Right cardiac atrium (tissue), 5 donors: Measurements from ENCODE around the gene HFM1. TPM values are rescaled to one million over a fixed set of nuclear protein-coding genes. Genes with fewer than 3 reads are reported as not detected.
"Not testable (repeated sequence)": the region's sequence is repeated elsewhere in the genome, so short reads cannot be mapped to it uniquely, and the experiment has no call there.

Experiments
- ATAC-seq, 2 donors: fragments of 200-7000 bp; cut with Tn5 transposase; one replicate each; pipeline versions ENCODE4 v1.8.0 to v1.9.1; 2020; ENCODE audit warnings: moderate library complexity in 2 of 2, mild to moderate bottlenecking in 1 of 2
- DNase-seq, 3 donors: peaks; one replicate each; pipeline ENCODE4 v3.0.0-alpha.2; 2020
- H3K27ac ChIP-seq: one replicate; pipeline ENCODE4 v1.5.1; 2013; ENCODE audit warnings: mild to moderate bottlenecking, low read length, control low read depth, moderate library complexity
- H3K27me3 ChIP-seq: one replicate; pipeline ENCODE4 v1.6.1; 2013; ENCODE audit not compliant: control insufficient read depth, insufficient read depth
- H3K4me1 ChIP-seq: one replicate; pipeline ENCODE4 v1.6.1; 2013; ENCODE audit warnings: low read length; ENCODE audit not compliant: control insufficient read depth, insufficient read depth
- H3K4me3 ChIP-seq: one replicate; pipeline ENCODE4 v1.5.1; 2013; ENCODE audit warnings: low read length, control low read depth
- H3K9me3 ChIP-seq: one replicate; pipeline ENCODE4 v1.6.1; 2013; ENCODE audit warnings: low read length; ENCODE audit not compliant: control insufficient read depth
- whole genome bisulfite sequencing: extraction: QIAGEN DNeasy Blood & Tissue Kit; methylation state at CpG from one replicate; pipeline ENCODE4 v1.1.7; 2013; 5-methylcytosine and 5-hydroxymethylcytosine counted together
- intact Hi-C, 4 donors: fragments of 100-400 bp; cut with DNase I; formaldehyde crosslinking; loops; one replicate each; pipeline versions ENCODE4 v1.11.0 to v1.14.0; 2022 to 2023
- polyA plus RNA-seq: library from polyadenylated mRNA; stranded (reverse); fragments of 200-250 nt; gene quantifications from one replicate; pipeline ENCODE4 v1.2.3, GENCODE V29; 2013
- total RNA-seq, 4 donors: library from RNA; stranded (reverse); fragmentation: NEBNext Ultra II Directional; extraction: Animal tissue kit (Norgen Biotek cat#: 25700); gene quantifications; one replicate each; pipeline ENCODE4 v1.2.1, GENCODE V29; 2021
- donor health status: healthy with polysubstance abuse.
- donor health status: DM: no; HTN: yes; CAD: no.
- donor health status: DM: no; HTN: no; CAD: no.
- donor health status: DM: no; HTN: yes; CAD: no; lungs with severe emphysema.
- donor health status: DM: yes; HTN: yes; CAD: no.

The HFM1 gene
- total and polyA plus RNA-seq, 5 donors, result 1.00 to 2.9 (median 2.3) TPM

GRCh38 chr1:91374086-91374485 is 30.6 kb downstream of the HFM1 start:
- no peak overlapping the region for H3K4me3 ChIP-seq
- no peak overlapping the region for H3K27ac ChIP-seq
- ATAC-seq (no peak), DNase-seq (no peak)
- no peaks in the 10 kb centered on the region for H3K27me3 ChIP-seq
- no peaks in the 10 kb centered on the region for H3K4me1 ChIP-seq
- H3K9me3 ChIP-seq, result no peaks in the 10 kb centered on the region
- 88% methylated on average over 1 of the region's 1 CpG for WGBS
- intact Hi-C loops, result no loop called here

- H3K9me3 ChIP-seq, H3K27me3 ChIP-seq, H3K27ac ChIP-seq, H3K4me3 ChIP-seq, intact Hi-C loops, H3K4me1 ChIP-seq, DNase-seq, ATAC-seq: not testable (repeated sequence)
- 94% methylated on average over 3 of the region's 3 CpGs for WGBS
These were observed 32.4 kb downstream of the HFM1 start for GRCh38 chr1:91372230-91372629.

DNA sequence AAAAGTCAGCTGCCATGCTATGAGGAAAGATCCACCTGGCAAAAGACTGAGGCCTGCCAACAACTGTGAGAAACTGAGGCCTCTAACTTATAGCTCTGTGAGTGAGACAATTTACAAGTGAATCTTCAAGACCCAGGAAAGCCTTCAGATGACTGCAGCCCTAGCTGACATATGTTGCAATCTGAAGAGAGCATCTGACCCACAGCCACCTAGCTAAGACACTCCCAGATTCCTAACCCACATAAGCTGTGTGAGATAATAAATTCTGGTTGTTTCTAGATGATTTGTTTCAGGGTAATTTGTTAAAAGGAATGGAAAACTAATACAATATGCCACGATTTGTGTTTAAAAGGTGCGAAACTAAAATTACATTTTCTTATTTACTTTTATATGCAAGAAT is 55.1 kb downstream of the HFM1 start:
- H3K4me3 ChIP-seq, result no peak overlapping the region
- H3K4me1 ChIP-seq, result no peaks in the 10 kb centered on the region
- no peak for DNase-seq
- 93% methylated on average over 2 of the region's 2 CpGs for WGBS
- ATAC-seq, result no peak
- no peaks in the 10 kb centered on the region for H3K9me3 ChIP-seq
- H3K27me3 ChIP-seq, result no peaks in the 10 kb centered on the region
- intact Hi-C loops, result no loop called here
- H3K27ac ChIP-seq, result no peak overlapping the region

DNA sequence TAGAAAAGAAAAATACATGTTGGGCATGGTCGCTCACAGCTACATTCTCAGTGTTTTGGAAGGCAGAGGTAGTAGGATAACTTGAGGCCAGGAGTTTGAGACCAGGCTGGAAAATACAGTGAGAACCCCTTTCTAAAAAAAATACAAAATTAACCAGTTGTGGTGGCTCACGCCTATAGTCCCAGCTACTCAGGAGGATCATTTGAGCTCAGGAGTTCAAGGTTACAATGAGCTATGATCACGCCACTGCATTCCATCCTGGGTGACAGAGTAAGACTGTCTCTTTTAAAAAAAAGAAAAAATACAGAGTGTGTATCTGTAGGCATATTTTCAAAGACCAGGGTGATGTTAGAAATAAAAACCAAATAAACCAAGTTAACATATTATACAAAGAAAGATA is 57.8 kb downstream of the HFM1 start:
- no peak for DNase-seq
- 94% methylated on average over 3 of the region's 3 CpGs for WGBS
- intact Hi-C loops, result no loop called here

GRCh38 chr1:91345395-91346005 is 59.1 kb downstream of the HFM1 start:
- ATAC-seq, result no peak
- intact Hi-C loops, result no loop called here

More for the DNA sequence above, 57.8 kb downstream of the HFM1 start:
- ATAC-seq, result no peak
- no peak overlapping the region for H3K27ac ChIP-seq
- no peak overlapping the region for H3K4me3 ChIP-seq
- no peaks in the 10 kb centered on the region for H3K9me3 ChIP-seq
- H3K4me1 ChIP-seq, result no peaks in the 10 kb centered on the region
- H3K27me3 ChIP-seq, result no peaks in the 10 kb centered on the region

DNA sequence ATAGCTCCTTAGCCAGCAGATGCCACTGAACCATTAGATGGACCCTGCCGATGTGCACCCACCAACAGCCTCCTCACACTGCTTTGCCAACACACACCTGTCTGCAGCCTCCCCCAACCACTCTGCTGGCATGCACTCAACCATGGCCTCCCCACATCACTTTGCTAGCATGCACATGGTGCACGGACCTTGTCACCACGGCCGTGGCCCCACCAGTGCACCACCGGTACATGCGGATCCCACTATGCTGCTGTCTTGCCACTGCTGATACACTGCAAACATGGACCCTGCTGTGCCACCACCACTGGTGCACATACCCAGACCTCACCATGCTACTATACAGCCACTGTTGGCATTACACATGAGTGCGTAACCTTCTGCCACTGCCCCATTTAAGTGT is 66.1 kb downstream of the HFM1 start:
- Histone ChIP-seq H3K4me3 (no peak overlapping the region), H3K27me3 (no peaks in the 10 kb centered on the region), H3K9me3 (no peaks in the 10 kb centered on the region), H3K4me1 (no peaks in the 10 kb centered on the region), H3K27ac (no peak overlapping the region)
- peak in 1 of 3 donors; percentile 24 for DNase-seq
- no peak for ATAC-seq
- over 99% methylated on average over 7 of the region's 7 CpGs for WGBS
- intact Hi-C loops, result no loop called here

More at GRCh38 chr1:91345395-91346005, 59.1 kb downstream of the HFM1 start:
- Histone ChIP-seq H3K4me1 (no peaks in the 10 kb centered on the region), H3K9me3 (no peaks in the 10 kb centered on the region), H3K27me3 (no peaks in the 10 kb centered on the region), H3K27ac (no peak overlapping the region), H3K4me3 (no peak overlapping the region)
- no peak for DNase-seq
- WGBS, result 47% methylated on average over 4 of the region's 4 CpGs

DNA sequence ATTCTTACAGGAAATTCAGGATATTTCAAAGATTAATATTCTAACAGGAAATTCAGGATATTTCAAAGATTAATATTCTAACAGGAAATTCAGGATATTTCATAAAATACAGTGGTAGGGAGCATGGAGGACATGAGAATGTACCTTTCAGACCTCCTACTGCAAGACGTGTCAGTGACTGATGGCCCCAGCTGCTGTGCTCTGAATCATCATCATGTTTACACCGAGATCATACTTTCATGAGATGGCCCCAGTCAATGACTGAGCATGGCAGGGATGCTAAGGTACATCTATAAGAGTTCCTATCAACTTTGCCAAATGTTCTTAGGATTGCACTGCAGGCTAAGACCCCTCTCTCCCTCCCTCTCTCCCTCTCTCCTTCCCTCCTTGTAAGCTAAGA is 69.0 kb downstream of the HFM1 start:
- ATAC-seq (no peak), DNase-seq (no peak)
- H3K27me3 ChIP-seq, result no peaks in the 10 kb centered on the region
- intact Hi-C loops, result no loop called here
- H3K27ac ChIP-seq, result no peak overlapping the region
- no peak overlapping the region for H3K4me3 ChIP-seq
- WGBS, result 49% methylated on average over 2 of the region's 2 CpGs
- H3K9me3 ChIP-seq, result no peaks in the 10 kb centered on the region
- no peaks in the 10 kb centered on the region for H3K4me1 ChIP-seq

DNA sequence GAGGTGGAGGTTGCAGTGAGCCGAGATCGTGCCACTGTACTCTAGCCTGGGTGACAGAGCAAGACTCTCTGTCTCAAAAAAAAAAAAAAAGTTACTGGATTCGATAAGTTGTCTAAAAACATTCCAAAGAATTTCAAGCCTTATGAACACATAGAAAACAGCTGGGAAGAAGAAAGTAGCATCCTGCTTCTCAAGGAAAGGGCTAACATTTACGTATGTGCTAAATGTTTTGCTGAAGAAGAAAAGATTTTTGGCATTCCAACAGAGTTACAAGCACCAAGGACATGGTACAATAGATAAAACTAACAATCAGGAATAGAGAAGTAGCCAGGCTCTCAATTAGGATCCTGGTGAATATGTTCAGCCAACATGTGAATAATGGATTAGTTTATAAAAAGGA is 69.8 kb downstream of the HFM1 start:
- Histone ChIP-seq H3K27me3 (no peaks in the 10 kb centered on the region), H3K4me3 (no peak overlapping the region), H3K27ac (no peak overlapping the region), H3K9me3 (no peaks in the 10 kb centered on the region), H3K4me1 (no peaks in the 10 kb centered on the region)
- ATAC-seq (no peak), DNase-seq (no peak)
- intact Hi-C loops, result no loop called here
- WGBS, result 64% methylated on average over 4 of the region's 4 CpGs

GRCh38 chr1:91325456-91325855 is 79.2 kb downstream of the HFM1 start:
- intact Hi-C loops, result no loop called here
- ATAC-seq, result no peak
- no peak for DNase-seq
- H3K4me1 ChIP-seq, result no peaks in the 10 kb centered on the region
- H3K4me3 ChIP-seq, result no peak overlapping the region
- no peak overlapping the region for H3K27ac ChIP-seq
- H3K27me3 ChIP-seq, result no peaks in the 10 kb centered on the region
- 95% methylated on average over 2 of the region's 2 CpGs for WGBS
- no peaks in the 10 kb centered on the region for H3K9me3 ChIP-seq

DNA sequence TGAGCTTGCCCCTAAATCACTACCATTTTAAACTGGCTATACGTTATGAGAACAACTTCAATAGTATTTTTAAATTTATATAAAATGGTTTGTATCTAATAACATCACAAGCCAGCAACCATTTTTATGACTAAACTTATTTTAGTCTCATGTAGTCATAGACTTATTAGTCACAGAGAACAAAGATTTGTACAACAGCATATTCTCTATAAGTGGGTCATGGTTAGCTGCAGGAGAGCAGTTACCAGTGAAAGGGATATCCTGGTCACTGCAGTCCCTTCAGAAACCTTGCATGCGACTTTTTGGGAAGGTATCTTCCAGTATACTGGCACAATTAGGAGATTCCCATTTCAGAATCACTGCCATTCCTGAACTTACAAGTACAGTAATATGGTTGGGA is 90.0 kb downstream of the HFM1 start:
- DNase-seq (no peak), ATAC-seq (no peak)

DNA sequence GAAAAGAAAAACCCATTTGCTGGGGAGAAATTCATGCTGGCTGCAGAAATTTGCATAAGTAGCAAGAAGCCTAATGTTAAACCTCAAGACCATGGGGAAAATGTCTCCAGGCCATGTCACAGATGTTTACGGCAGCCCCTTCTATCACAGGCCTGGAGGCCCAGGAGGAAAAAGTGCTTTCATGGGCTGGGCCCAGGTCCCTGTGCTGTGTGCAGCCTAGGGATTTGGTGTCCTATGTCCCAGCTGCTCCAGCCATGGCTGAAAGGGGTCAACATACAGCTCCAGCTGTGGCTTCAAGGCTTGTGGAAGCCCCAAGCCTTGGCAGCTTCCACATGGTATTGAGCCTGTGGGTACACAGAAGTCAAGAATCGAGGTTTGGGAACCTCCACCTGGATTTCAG is 93.0 kb downstream of the HFM1 start:
- no peak overlapping the region for H3K27ac ChIP-seq
- 92% methylated on average over 2 of the region's 2 CpGs for WGBS
- no peaks in the 10 kb centered on the region for H3K4me1 ChIP-seq
- no peaks in the 10 kb centered on the region for H3K27me3 ChIP-seq
- ATAC-seq (no peak), DNase-seq (no peak)
- intact Hi-C loops, result no loop called here
- H3K9me3 ChIP-seq, result no peaks in the 10 kb centered on the region
- no peak overlapping the region for H3K4me3 ChIP-seq

More for the DNA sequence above, 90.0 kb downstream of the HFM1 start:
- H3K9me3 ChIP-seq, result no peaks in the 10 kb centered on the region
- H3K27ac ChIP-seq, result no peak overlapping the region
- intact Hi-C loops, result no loop called here
- no peaks in the 10 kb centered on the region for H3K27me3 ChIP-seq
- WGBS, result 85% methylated on average over 2 of the region's 2 CpGs
- H3K4me3 ChIP-seq, result no peak overlapping the region
- no peaks in the 10 kb centered on the region for H3K4me1 ChIP-seq

DNA sequence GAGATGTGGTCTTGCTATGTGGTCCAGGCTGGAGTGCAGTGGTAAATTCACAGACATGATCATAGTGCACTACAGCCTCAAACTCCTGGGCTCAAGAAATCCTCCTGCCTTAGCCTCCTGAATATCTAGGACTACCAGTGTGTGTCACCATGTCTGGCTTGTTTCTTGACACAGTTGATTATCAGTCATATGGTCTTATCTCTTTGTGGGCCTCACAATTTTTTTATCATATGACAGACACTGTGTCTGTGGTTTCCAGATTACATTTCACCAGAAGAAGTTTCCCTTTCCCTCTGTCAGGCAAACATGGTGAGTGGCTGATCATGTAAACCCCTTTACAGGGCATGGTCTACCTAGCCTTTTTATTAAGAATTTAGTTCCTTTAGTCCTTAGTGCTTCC is 96.1 kb downstream of the HFM1 start:
- H3K9me3 ChIP-seq, result no peaks in the 10 kb centered on the region
- H3K27ac ChIP-seq, result no peak overlapping the region
- H3K27me3 ChIP-seq, result no peaks in the 10 kb centered on the region
- DNase-seq (no peak), ATAC-seq (no peak)
- intact Hi-C loops, result no loop called here
- H3K4me3 ChIP-seq, result no peak overlapping the region
- no peaks in the 10 kb centered on the region for H3K4me1 ChIP-seq
